OCI-LY7 (cell line): ENCODE measurements around the gene DDX10. TPM values are rescaled to one million over a fixed set of nuclear protein-coding genes. Genes with fewer than 3 reads are reported as not detected.

Experiments used
- BruUV-seq: library from RNA; stranded (reverse); fragments of 400-500 nt; replicated peaks from 2 replicates; lab custom pipeline; 2021; lab: Mats Ljungman, UMichigan
- CTCF ChIA-PET: fragments of 300-600 bp; sonication (Branson Sonifier 250); formaldehyde crosslinking; loops from one replicate; lab custom pipeline; 2022; ENCODE audit warnings: antibody characterized with exemption; ENCODE audit not compliant: unreplicated experiment; lab: Charles Lee
- POLR2A ChIA-PET: fragments of 300-600 bp; sonication (Branson Sonifier 250); formaldehyde crosslinking; loops from one replicate; lab custom pipeline; 2022; ENCODE audit warnings: antibody characterized with exemption; lab: Charles Lee
- DNase-seq: peaks from one replicate; pipeline ENCODE4 v3.0.0-alpha.2; 2015; ENCODE audit warnings: low spot score
- H2AFZ ChIP-seq: fragments of 200-600 bp; sonication (generic), shearing (Covaris generic); 2 replicates; pipeline ENCODE4 v1.6.1; 2014; ENCODE audit warnings: mild to moderate bottlenecking, antibody characterized with exemption, low read length, moderate library complexity
- H3K27ac ChIP-seq: fragments of 200-600 bp; sonication (generic); 2 replicates; pipeline ENCODE4 v1.5.1; 2014; ENCODE audit warnings: mixed run types, low read depth, mild to moderate bottlenecking, moderate library complexity, low read length, inconsistent platforms; ENCODE audit not compliant: poor library complexity, severe bottlenecking
- H3K36me3 ChIP-seq: fragments of 200-600 bp; sonication (generic); 2 replicates; pipeline ENCODE4 v1.6.1; 2014; ENCODE audit warnings: mild to moderate bottlenecking, antibody characterized with exemption, low read length, moderate library complexity, mixed read lengths; ENCODE audit not compliant: insufficient read depth
- H3K4me1 ChIP-seq: fragments of 200-600 bp; sonication (generic); 2 replicates; pipeline ENCODE4 v1.5.1; 2014; ENCODE audit warnings: mild to moderate bottlenecking, low read length; ENCODE audit not compliant: insufficient read depth, poor library complexity, severe bottlenecking
- H3K4me2 ChIP-seq: fragments of 200-600 bp; sonication (generic); 2 replicates; pipeline ENCODE4 v1.6.1; 2014; ENCODE audit warnings: mild to moderate bottlenecking, low read length
- H3K4me3 ChIP-seq: fragments of 200-600 bp; sonication (generic); 2 replicates; pipeline ENCODE4 v1.5.1; 2014; ENCODE audit warnings: mild to moderate bottlenecking, low read depth, low read length; ENCODE audit not compliant: poor library complexity, severe bottlenecking
- H3K79me2 ChIP-seq: fragments of 200-600 bp; sonication (generic); 2 replicates; pipeline ENCODE4 v1.6.1; 2016; ENCODE audit warnings: low read depth, mild to moderate bottlenecking, low read length, moderate library complexity, mixed read lengths; ENCODE audit not compliant: insufficient read depth
- H3K9me2 ChIP-seq: fragments of 200-600 bp; sonication (generic); 2 replicates; pipeline ENCODE4 v1.6.1; 2016; ENCODE audit warnings: mild to moderate bottlenecking, low read length, mixed read lengths; ENCODE audit not compliant: insufficient read depth
- H3K9me3 ChIP-seq: fragments of 200-600 bp; sonication (generic); 2 replicates; pipeline ENCODE4 v1.6.1; 2014; ENCODE audit warnings: mild to moderate bottlenecking, mixed run types, low read length, mixed read lengths
- H4K20me1 ChIP-seq: fragments of 200-600 bp; sonication (generic); 2 replicates; pipeline ENCODE4 v1.6.1; 2014; ENCODE audit warnings: mild to moderate bottlenecking, antibody characterized with exemption, low read length, moderate library complexity, mixed read lengths; ENCODE audit not compliant: insufficient read depth
- EZH2phosphoT487 ChIP-seq: fragments of 200-600 bp; sonication (generic); IDR thresholded peaks from 2 replicates; pipeline ENCODE4 v1.6.1; 2018; ENCODE audit warnings: low read depth, borderline replicate concordance, mild to moderate bottlenecking, mixed run types, antibody characterized with exemption, low read length, moderate library complexity, mixed read lengths
- intact Hi-C: fragments of 100-400 bp; cut with micrococcal nuclease; formaldehyde crosslinking; loops from one replicate; pipeline ENCODE4 v1.10.0; 2022; ENCODE audit not compliant: unreplicated experiment
- total RNA-seq, 2 experiments: library from RNA; depleted of rRNA in 1 of 2; stranded (reverse); fragments of >200 nt in 1 of 2; shearing (Covaris generic) in 1 of 2; gene quantifications; 2 replicates each; pipeline ENCODE4 v1.2.3, GENCODE V29; 2014 to 2022
- TF ChIP-seq, protein P1 (sequence below): fragments of 200-600 bp; sonication (generic); conservative IDR thresholded peaks from 2 replicates; pipeline ENCODE4 v1.5.1; 2014; ENCODE audit warnings: mild to moderate bottlenecking, antibody characterized with exemption, low read length, moderate library complexity, mixed read lengths

DDX10 gene
- total RNA-seq, 2 experiments from 2014 or later: 46.5 to 48.7 TPM

GRCh38 chr11:108959105-108959761, 294.4 kb downstream of the DDX10 start:
- Histone ChIP-seq H2AFZ (no peak overlapping the region), H4K20me1 (no peaks in the 10 kb centered on the region), H3K9me3 (no peaks in the 10 kb centered on the region), H3K4me2 (no peak overlapping the region), H3K4me3 (no peak overlapping the region), H3K27ac (no peak overlapping the region), H3K4me1 (no peaks in the 10 kb centered on the region), H3K9me2 (no peaks in the 10 kb centered on the region), H3K36me3 (no peaks in the 10 kb centered on the region), H3K79me2 (no peaks in the 10 kb centered on the region)
- no TSS peak for BruUV-seq
- ChIA-PET CTCF (no interaction called here), POLR2A (no interaction called here)
- intact Hi-C loops: no loop called here
- no peak for DNase-seq
- TF ChIP-seq, protein P1, sequence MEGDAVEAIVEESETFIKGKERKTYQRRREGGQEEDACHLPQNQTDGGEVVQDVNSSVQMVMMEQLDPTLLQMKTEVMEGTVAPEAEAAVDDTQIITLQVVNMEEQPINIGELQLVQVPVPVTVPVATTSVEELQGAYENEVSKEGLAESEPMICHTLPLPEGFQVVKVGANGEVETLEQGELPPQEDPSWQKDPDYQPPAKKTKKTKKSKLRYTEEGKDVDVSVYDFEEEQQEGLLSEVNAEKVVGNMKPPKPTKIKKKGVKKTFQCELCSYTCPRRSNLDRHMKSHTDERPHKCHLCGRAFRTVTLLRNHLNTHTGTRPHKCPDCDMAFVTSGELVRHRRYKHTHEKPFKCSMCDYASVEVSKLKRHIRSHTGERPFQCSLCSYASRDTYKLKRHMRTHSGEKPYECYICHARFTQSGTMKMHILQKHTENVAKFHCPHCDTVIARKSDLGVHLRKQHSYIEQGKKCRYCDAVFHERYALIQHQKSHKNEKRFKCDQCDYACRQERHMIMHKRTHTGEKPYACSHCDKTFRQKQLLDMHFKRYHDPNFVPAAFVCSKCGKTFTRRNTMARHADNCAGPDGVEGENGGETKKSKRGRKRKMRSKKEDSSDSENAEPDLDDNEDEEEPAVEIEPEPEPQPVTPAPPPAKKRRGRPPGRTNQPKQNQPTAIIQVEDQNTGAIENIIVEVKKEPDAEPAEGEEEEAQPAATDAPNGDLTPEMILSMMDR: no peak
- no peak for TF ChIP-seq EZH2phosphoT487

DNA sequence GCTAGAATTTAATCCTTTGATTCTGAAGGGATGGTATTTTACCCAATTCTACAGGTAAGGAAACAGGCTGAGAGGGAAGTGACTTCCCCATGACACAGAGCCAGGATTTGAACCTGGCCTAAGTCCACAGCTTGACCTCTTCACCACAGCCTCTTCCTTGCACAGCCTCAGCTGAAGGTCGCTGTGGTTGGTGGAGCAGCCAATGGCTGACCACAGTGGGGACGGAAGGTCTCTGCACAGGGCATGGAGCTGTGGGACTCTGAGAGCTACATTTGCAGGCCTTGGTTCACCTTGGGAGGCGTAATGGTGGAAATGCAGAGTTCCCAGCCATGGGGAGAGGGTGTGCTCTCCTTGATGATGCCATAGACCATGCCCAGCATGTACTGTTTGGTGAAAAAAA, 295.0 kb downstream of the DDX10 start:
- no peaks in the 10 kb centered on the region for H3K4me1 ChIP-seq
- H3K27ac ChIP-seq: no peak overlapping the region
- no peaks in the 10 kb centered on the region for H3K79me2 ChIP-seq
- H3K9me3 ChIP-seq: no peaks in the 10 kb centered on the region
- no peaks in the 10 kb centered on the region for H3K9me2 ChIP-seq
- H3K4me2 ChIP-seq: no peak overlapping the region
- no peaks in the 10 kb centered on the region for H3K36me3 ChIP-seq
- no peak overlapping the region for H2AFZ ChIP-seq
- ChIA-PET POLR2A (no interaction called here), CTCF (no interaction called here)
- no peak for TF ChIP-seq EZH2phosphoT487
- TF ChIP-seq, protein P1: no peak
- no peak overlapping the region for H3K4me3 ChIP-seq
- no TSS peak for BruUV-seq
- intact Hi-C loops: no loop called here
- no peaks in the 10 kb centered on the region for H4K20me1 ChIP-seq
- DNase-seq: no peak

DNA sequence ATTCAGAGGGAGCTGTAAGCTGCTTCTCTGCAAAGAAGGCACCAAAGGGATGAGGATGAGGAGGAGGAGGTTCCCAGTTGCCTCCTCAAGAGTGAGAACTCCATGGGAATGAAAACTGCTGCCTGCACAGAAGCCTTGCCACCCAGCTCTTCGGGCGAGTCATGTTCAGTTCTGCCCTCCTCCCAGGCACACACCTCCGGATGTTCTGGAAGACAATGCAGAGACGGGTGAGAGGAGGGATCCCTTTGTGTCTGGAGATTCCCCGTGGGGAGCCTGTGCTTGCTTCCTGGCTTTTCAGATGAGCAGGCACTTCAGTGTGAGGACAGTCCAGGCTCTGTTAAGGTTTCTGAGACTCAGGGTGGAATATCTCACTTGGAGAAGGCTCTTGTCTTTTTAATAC, 295.6 kb downstream of the DDX10 start:
- no peaks in the 10 kb centered on the region for H3K79me2 ChIP-seq
- ChIA-PET POLR2A (interaction anchor here (0.6 kb wide), 1 partner anchor 734 kb away, joined by 3 read pairs; no protein-coding TSS in a partner anchor), CTCF (no interaction called here)
- intact Hi-C loops: no loop called here
- no peak for TF ChIP-seq EZH2phosphoT487
- TF ChIP-seq, protein P1: no peak
- no peak overlapping the region for H2AFZ ChIP-seq
- no peaks in the 10 kb centered on the region for H3K4me1 ChIP-seq
- H3K4me2 ChIP-seq: no peak overlapping the region
- H4K20me1 ChIP-seq: no peaks in the 10 kb centered on the region
- DNase-seq: no peak
- H3K9me3 ChIP-seq: no peaks in the 10 kb centered on the region
- no peaks in the 10 kb centered on the region for H3K9me2 ChIP-seq
- BruUV-seq: no TSS peak
- H3K36me3 ChIP-seq: no peaks in the 10 kb centered on the region
- H3K4me3 ChIP-seq: no peak overlapping the region
- H3K27ac ChIP-seq: no peak overlapping the region
